ENCODE results near the gene ELF4. TPM values are rescaled to one million over a fixed set of nuclear protein-coding genes. Genes with fewer than 3 reads are reported as not detected.

ELF4 gene
- total RNA-seq, 1 experiment from 2014 or later, result 0.81 TPM

DNA sequence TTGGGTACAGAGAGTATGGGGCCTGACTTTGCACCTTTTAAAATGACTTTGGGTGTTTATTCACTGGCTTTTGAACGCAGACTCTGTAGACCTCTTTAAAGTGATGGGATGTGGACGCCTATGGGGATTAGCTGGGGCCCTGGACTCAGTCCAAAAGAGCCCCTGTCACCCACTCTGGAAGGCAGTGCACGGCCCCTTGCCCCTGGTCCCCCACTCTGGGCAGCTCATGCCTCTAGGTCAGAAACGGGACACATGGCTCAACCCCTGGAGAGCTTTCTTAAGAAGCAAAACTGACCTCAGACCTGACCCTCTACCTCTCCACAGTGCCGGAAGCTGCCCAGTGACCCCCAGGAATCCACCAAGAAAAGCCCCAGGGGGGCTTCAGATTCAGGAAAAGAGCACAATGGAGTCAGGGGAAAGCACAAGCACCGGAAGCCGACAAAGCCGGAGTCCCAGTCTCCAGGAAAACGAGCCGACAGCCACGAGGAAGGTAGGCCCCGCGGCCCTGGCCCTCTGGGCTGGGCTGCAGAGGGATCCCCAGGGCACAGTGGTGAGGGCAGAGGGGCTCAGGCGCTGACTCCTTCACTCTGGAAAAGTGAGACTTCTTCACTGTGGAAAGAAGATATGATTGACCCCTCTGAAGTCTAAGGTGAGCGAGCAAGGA lies 89.5 kb downstream of the ELF4 start:
- no peak overlapping the region for H3K23ac ChIP-seq (ENCODE audit: insufficient read length, low read depth, low read length)
- H3K14ac ChIP-seq (ENCODE audit: insufficient read depth, low read length), result no peak overlapping the region
- H3K4me1 ChIP-seq (ENCODE audit: insufficient read depth, low read length), result no peaks in the 10 kb centered on the region
- H3K56ac ChIP-seq (ENCODE audit: insufficient read length, low read depth, low read length), result no peak overlapping the region
- peak overlapping the region in 1 of 3 experiments; percentile 52; a peak in 1 of 7 replicates for H3K27ac Mint-ChIP-seq
- no peak overlapping the region for H3K9ac ChIP-seq (ENCODE audit: extremely low read depth, insufficient read length, low read length)
- H2BK15ac ChIP-seq (ENCODE audit: low read depth, low read length), result no peak overlapping the region
- H3K79me1 ChIP-seq (ENCODE audit: insufficient read depth, low read depth, low read length, poor library complexity, severe bottlenecking), result no peaks in the 10 kb centered on the region
- H3T11ph ChIP-seq (ENCODE audit: low read length), result no peak overlapping the region
- no peaks in the 10 kb centered on the region for H3K23me2 ChIP-seq (ENCODE audit: insufficient read length, low read depth, low read length, poor library complexity, severe bottlenecking)
- peaks cover 4% of the 10 kb centered on the region for H3K9me3 ChIP-seq (ENCODE audit: control insufficient read depth, low read depth, low read length)
- H2AK5ac ChIP-seq (ENCODE audit: insufficient read length, low read length), result no peak overlapping the region
- H3K9me3 Mint-ChIP-seq, result peaks cover 0 to 83% of the 10 kb centered on the region in 2 experiments; a peak in 2 of 5 replicates
- H4K20me1 ChIP-seq (ENCODE audit: control insufficient read depth, insufficient read depth, insufficient read length), result no peaks in the 10 kb centered on the region
- no peak overlapping the region for H3K4me3 Mint-ChIP-seq
- H4K5ac ChIP-seq (ENCODE audit: insufficient read length, low read depth, low read length), result no peak overlapping the region
- no peak overlapping the region for H3K27ac ChIP-seq (ENCODE audit: insufficient read length, low read depth, low read length)
- DNase-seq, result no peak
- H3K4me1 Mint-ChIP-seq, result peaks cover 4% of the 10 kb centered on the region in 2 experiments
- H3K4ac ChIP-seq (ENCODE audit: low read depth, low read length), result no peak overlapping the region
- H4K91ac ChIP-seq (ENCODE audit: insufficient read length, low read depth, low read length), result no peak overlapping the region
- H3K36me3 Mint-ChIP-seq (ENCODE audit: insufficient read depth in 1 of 3, low read depth in 3 of 3), result peaks cover 7 to 40% (median 7%) of the 10 kb centered on the region in 3 experiments; a peak in 6 of 7 replicates
- H2BK120ac ChIP-seq (ENCODE audit: low read depth, low read length, poor library complexity, severe bottlenecking), result no peak overlapping the region
- H3K79me2 ChIP-seq (ENCODE audit: insufficient read depth, low read length), result no peaks in the 10 kb centered on the region
- no peak overlapping the region for H2BK20ac ChIP-seq (ENCODE audit: low read depth, low read length, poor library complexity, severe bottlenecking)
- no peaks in the 10 kb centered on the region for H3K27me3 ChIP-seq (ENCODE audit: insufficient read depth, low read length)
- H2AFZ ChIP-seq (ENCODE audit: low read length), result no peak overlapping the region
- TF ChIP-seq, protein P1, sequence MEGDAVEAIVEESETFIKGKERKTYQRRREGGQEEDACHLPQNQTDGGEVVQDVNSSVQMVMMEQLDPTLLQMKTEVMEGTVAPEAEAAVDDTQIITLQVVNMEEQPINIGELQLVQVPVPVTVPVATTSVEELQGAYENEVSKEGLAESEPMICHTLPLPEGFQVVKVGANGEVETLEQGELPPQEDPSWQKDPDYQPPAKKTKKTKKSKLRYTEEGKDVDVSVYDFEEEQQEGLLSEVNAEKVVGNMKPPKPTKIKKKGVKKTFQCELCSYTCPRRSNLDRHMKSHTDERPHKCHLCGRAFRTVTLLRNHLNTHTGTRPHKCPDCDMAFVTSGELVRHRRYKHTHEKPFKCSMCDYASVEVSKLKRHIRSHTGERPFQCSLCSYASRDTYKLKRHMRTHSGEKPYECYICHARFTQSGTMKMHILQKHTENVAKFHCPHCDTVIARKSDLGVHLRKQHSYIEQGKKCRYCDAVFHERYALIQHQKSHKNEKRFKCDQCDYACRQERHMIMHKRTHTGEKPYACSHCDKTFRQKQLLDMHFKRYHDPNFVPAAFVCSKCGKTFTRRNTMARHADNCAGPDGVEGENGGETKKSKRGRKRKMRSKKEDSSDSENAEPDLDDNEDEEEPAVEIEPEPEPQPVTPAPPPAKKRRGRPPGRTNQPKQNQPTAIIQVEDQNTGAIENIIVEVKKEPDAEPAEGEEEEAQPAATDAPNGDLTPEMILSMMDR (conservative IDR thresholded peaks at IDR 0.05), result no peak
- no peaks in the 10 kb centered on the region; the same call in none of the 2 replicates for H3K27me3 Mint-ChIP-seq (ENCODE audit: low read depth)
- H2BK12ac ChIP-seq (ENCODE audit: insufficient read length, low read depth, low read length), result no peak overlapping the region
- no peak overlapping the region for H3K18ac ChIP-seq (ENCODE audit: insufficient read length, low read depth, low read length)
- no peak overlapping the region for H3K4me2 ChIP-seq (ENCODE audit: insufficient read depth, insufficient read length, low read length)
- no peak overlapping the region for H4K8ac ChIP-seq (replicated peaks; ENCODE audit: insufficient read length, low read depth, low read length)
- H2BK5ac ChIP-seq (ENCODE audit: insufficient read length, low read length), result no peak overlapping the region
- WGBS (ENCODE audit: extremely low coverage, insufficient read length, low lambda C conversion rate), result no CpG with 5 or more reads among the region's 15 CpGs

Data from H9 (cell line).